ENCODE measurements around the gene NDEL1.

NDEL1 gene

DNA sequence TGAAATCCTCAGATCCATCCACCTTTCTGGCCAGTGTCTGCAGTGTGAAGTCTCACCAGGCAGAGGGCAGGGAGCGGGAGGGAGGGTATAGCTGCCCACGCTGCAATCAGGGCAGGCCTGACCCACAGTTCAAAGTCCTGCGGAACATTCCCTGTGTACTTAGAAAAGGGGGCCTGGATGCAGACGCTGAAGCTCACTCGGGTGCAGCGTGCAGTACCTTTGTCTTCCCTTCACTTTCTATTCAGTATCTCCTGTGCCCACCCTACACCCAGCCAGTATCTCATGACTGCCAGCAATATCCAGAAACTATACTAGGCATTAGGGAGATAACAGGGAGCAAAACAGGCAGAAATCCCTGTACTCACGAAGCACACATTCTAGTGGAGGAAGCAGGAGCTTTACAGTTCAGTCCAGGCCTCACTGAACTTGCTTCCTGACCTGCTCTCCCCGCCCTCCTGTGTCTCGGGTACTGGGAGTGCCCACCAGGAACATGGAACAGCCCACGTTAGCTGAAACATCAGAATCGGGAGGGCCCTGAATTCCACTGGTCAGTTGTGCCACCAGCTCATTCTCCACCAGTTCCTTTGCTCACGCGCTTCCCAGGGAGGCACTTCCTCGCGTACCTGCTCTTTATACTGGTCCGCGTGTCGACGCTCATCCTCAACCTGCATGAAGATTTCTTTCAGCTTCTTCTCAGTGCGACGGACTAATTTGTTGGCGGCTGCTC, 42.2 kb downstream of the NDEL1 start:
- no peak for DNase-seq (ENCODE audit: low read depth, low spot score)

DNA sequence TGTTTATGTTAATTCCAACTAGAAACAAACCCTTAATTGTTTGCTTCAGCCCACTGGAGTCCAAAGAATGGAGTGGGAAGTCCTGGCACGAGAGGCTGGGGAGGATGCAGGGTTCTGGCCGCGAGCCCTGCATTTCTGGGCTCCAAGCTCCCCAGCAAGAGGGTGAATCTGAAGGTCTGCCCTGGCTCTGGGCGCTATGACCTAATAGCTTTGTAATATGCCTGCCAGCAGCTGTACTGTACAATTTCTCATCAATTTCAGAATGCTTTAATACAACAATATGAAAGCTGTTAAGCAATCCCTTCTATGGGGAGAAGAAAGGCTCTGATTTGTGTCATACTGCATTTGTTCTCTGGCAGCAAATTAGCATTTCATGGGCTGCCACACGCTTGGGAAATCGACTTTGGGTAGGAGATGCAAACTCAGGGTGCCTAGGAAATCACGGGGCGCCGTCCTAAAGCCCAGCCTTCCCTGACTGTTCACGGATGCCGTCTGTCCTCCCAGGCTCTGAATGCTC, 43.8 kb downstream of the NDEL1 start:
- no peak for DNase-seq (ENCODE audit: low read depth, low spot score)

GRCh38 chr17:8480011-8480976, 44.6 kb downstream of the NDEL1 start:
- no peak for DNase-seq (ENCODE audit: low read depth, low spot score)

- DNase-seq (ENCODE audit: low read depth, low spot score) = no peak
These were observed 45.4 kb downstream of the NDEL1 start for GRCh38 chr17:8481089-8481488.

GRCh38 chr17:8481703-8482102, 46.0 kb downstream of the NDEL1 start:
- no peak for DNase-seq (ENCODE audit: low read depth, low spot score)

GRCh38 chr17:8482546-8482945, 46.9 kb downstream of the NDEL1 start:
- DNase-seq (ENCODE audit: low read depth, low spot score) = no peak

GRCh38 chr17:8484465-8484864, 48.8 kb downstream of the NDEL1 start:
- no peak for DNase-seq (ENCODE audit: low read depth, low spot score)

DNA sequence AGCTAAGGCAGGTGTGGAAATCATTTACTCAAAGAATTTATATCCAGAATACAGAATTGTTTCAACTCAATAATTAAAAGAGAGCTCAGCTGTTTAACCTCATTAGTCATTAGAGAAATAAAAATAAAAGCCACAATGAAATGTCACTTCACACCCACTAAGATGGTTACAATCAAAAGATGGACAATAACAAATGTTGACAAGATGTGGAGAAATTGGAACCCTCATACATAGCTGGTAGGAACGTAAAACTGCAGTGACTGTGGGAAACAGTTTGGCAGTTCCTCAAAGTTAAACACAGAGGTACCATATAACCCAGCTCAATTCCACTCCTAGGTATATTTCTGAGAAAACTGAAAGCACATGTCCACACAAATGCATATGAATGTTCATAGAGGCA, 49.8 kb downstream of the NDEL1 start:
- DNase-seq (ENCODE audit: low read depth, low spot score) = no peak

DNA sequence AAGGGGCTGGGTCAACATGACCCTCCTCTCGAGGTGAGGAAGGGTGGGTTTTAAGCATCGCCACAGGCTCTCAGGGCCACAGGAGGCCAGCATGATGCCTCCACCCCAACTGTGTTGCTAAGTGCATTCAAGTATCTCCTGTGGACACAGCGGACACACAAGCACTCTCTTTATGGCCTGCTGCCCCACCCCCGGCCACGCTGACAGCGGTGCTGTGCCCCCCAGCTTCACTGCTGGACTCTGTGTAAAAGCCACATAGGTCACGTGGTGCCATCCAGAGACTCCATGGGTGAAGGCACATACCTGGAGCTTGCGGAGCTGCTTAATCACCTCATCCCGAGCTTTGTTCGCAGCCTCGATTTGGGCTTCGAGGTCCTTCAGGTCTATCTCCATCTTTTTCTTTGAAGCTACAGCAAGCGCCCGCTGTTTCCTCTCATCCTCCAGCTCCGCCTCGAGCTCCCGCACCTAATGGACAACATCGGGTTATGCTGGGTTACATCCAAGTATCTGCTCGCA, 51.5 kb downstream of the NDEL1 start:
- no peak for DNase-seq (ENCODE audit: low read depth, low spot score)

GRCh38 chr17:8487743-8488142, 52.1 kb downstream of the NDEL1 start:
- no peak for DNase-seq (ENCODE audit: low read depth, low spot score)

- DNase-seq (ENCODE audit: low read depth, low spot score) = no peak
These were observed 52.8 kb downstream of the NDEL1 start for GRCh38 chr17:8488491-8488890.

DNA sequence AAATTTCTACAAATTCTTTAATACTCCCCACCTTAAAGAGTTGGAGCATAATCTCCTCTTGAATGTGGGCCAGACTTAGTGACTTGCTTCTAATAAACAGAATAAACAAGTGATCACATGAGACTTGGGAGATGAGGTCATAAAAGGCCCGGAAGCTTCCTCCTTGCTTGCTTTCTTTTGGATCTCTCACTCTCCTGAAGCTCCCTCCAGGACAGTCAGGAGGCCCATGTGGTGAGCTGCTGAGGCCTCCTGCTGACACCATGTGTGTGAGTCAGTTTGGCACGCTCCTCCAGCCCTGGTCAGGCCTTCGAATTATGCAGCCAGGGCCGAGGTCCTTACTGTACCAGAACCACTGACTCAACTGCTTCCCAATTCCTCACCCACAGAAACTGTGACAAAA, 53.2 kb downstream of the NDEL1 start:
- DNase-seq (ENCODE audit: low read depth, low spot score) = no peak

- DNase-seq (ENCODE audit: low read depth, low spot score) = no peak
These were observed 54.2 kb downstream of the NDEL1 start for GRCh38 chr17:8489841-8490240.

GRCh38 chr17:8490256-8491023, 54.8 kb downstream of the NDEL1 start:
- DNase-seq (ENCODE audit: low read depth, low spot score) = no peak

DNA sequence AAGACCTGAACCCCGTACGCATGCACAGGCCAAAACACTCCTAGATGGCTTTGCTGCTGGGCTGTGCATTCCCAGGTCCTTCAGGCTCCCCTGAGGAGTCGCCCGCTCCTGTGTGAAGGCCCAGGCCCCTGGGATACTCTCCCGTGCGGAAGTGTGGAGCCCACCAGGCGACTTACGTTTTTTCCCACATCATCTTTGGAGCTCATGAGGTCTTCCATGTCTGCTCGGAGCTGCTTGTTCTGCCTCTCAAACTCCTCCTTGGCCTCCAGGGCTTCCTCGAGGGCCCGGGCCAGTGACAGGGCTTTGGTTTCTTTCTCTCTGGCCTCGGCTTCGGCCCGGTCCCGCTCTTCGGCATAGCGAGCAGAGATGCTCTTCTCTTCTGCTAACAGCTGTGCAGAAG, 56.4 kb downstream of the NDEL1 start:
- DNase-seq (ENCODE audit: low read depth, low spot score) = no peak

DNA sequence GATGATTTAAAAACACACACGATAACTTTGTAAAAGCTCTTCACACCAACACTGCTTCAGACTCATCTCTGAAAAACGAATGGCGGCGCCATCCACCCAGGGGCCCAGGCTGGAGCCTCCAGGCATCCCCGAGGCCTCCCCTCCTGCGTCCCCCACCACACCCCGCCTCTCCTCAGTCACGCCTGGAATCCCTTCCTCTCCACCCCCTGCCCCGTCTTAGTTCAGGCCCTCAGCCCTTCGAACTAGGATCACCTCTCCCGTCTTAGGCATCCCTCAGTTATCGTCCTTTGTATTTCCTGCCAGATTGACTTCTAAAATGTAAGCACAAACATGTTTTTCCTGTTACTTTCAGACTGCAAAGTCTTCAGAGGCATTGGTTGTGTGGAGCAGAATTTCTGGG, 58.3 kb downstream of the NDEL1 start:
- no peak for DNase-seq (ENCODE audit: low read depth, low spot score)

DNA sequence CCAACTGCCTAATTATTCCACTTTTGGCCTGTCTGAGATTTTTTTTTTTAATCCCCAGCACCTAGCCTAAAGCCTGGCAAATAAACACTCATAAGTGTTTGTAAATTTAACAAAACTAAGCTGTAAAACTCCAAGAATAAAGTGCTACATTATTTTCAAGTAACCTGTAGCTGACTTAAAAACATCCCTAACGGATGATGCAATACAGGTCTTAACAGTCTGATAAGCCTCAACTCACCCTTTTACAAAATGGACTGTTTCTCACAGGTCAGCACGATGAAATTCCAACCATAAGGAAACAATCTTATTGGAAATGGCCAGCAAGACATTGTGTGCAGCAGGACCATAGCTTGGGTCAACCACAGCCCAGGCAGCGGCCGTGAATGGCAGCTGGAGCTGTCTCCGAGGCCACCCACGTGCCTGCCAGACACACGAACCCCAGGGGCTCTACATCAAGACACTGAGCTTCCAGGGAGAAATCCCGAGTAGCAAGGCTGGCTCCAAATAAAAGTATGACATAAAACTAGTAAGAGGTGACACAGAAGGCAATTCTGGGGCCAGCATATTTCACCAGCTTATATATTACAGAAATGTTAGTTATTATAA, 58.9 kb downstream of the NDEL1 start:
- DNase-seq (ENCODE audit: low read depth, low spot score) = no peak

GRCh38 chr17:8496081-8496480, 60.4 kb downstream of the NDEL1 start:
- no peak for DNase-seq (ENCODE audit: low read depth, low spot score)

DNA sequence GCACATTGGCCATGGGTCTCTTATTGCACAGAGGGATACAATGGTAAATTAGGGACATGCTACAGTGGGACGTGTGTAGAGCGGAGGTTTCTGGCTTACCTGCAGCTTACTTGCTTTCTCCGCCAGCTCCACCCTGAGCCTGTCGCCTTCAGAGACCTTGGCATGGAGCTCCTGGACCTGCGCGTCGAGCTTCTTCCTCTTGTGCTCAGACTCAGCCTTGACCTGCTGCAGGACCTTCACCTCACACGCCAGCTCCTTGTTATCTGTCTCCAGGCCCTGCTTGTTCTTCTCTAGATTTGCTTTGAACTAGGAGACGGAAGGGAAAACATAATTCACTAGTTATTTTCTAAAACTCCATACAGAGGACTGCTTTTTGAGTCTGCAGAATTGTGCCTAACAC, 63.5 kb downstream of the NDEL1 start:
- no peak for DNase-seq (ENCODE audit: low read depth, low spot score)

DNA sequence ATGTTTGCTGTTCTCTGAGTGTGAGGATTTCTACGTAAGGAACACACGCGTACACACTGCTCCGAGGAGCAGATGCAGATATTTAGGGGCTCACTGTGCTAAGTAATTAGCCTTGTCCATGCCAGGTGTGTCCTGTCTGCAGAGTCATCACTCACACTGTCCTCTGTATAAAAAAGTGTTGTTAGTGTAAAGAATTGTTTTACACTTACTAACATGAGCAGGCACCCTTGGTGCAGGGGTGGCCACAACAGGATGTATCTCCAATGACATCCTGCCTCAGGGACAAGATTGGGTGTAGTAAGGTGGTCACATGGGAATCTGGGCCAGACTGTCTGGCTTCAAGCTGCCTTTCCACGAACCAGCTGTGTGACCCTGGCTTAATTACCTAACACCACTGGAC, 63.9 kb downstream of the NDEL1 start:
- no peak for DNase-seq (ENCODE audit: low read depth, low spot score)

GRCh38 chr17:8500609-8501008, 64.9 kb downstream of the NDEL1 start:
- no peak for DNase-seq (ENCODE audit: low read depth, low spot score)
